Measurements from ENCODE around the gene EPS8. TPM values are rescaled to one million over a fixed set of nuclear protein-coding genes. Genes with fewer than 3 reads are reported as not detected.
A peak's percentile ranks its signal among the peaks of the same experiment; 100 is the strongest.

The EPS8 gene
- total RNA-seq, 4 donors from 2014 or later, result 54.4 to 120 (median 78.7) TPM

- Histone ChIP-seq H3K9me3 (no peaks in the 10 kb centered on the region), H3K36me3 (peaks cover 0 to 12% (median 6%) of the 10 kb centered on the region in 4 donors), H3K4me3 (no peak overlapping the region), H3K4me1 (peaks cover 0 to 28% (median 20%) of the 10 kb centered on the region in 4 donors), H3K27me3 (no peaks in the 10 kb centered on the region), H3K27ac (replicated peaks in 1 of 4) (peak overlapping the region in 1 of 4 donors; percentile 8)
- no peak for TF ChIP-seq CTCF (IDR thresholded peaks at IDR 0.05)
- no peak for TF ChIP-seq POLR2AphosphoS5 (IDR thresholded peaks at IDR 0.05)
- TF ChIP-seq EP300 (IDR thresholded peaks at IDR 0.05), result no peak
- no peak for TF ChIP-seq POLR2A (IDR thresholded peaks at IDR 0.05; ENCODE audit: low read depth)
- intact Hi-C loops (cut with DNase I), result no loop called here
- 70% methylated on average over 3 of the region's 3 CpGs for WGBS
- no peak for DNase-seq (ENCODE audit: extremely low spot score)
These were observed 119.8 kb downstream of the EPS8 start for GRCh38 chr12:15669256-15669948.

- no peak overlapping the region for H3K27ac ChIP-seq (replicated peaks in 1 of 4)
- peaks cover 8 to 38% (median 17%) of the 10 kb centered on the region in 4 donors for H3K36me3 ChIP-seq
- TF ChIP-seq EP300 (IDR thresholded peaks at IDR 0.05), result no peak
- TF ChIP-seq CTCF (IDR thresholded peaks at IDR 0.05), result no peak
- no peak for TF ChIP-seq POLR2AphosphoS5 (IDR thresholded peaks at IDR 0.05)
- TF ChIP-seq POLR2A (IDR thresholded peaks at IDR 0.05; ENCODE audit: low read depth), result no peak
- no peaks in the 10 kb centered on the region for H3K27me3 ChIP-seq
- peaks cover 0 to 8% (median 6%) of the 10 kb centered on the region in 4 donors for H3K4me1 ChIP-seq
- 92% methylated on average over 5 of the region's 5 CpGs for WGBS
- DNase-seq (ENCODE audit: extremely low spot score), result no peak
- intact Hi-C loops (cut with DNase I), result no loop called here
- H3K9me3 ChIP-seq, result no peaks in the 10 kb centered on the region
- no peak overlapping the region for H3K4me3 ChIP-seq
These were observed 124.7 kb downstream of the EPS8 start for GRCh38 chr12:15664491-15664890.

- WGBS, result 90% methylated on average over 5 of the region's 5 CpGs
- Histone ChIP-seq H3K4me3 (no peak overlapping the region), H3K27me3 (no peaks in the 10 kb centered on the region), H3K36me3 (peaks cover 12 to 52% (median 25%) of the 10 kb centered on the region in 4 donors), H3K4me1 (no peaks in the 10 kb centered on the region), H3K9me3 (no peaks in the 10 kb centered on the region), H3K27ac (replicated peaks in 1 of 4) (no peak overlapping the region)
- TF ChIP-seq POLR2A (IDR thresholded peaks at IDR 0.05; ENCODE audit: low read depth) (no peak), CTCF (IDR thresholded peaks at IDR 0.05) (no peak), POLR2AphosphoS5 (IDR thresholded peaks at IDR 0.05) (no peak)
- intact Hi-C loops (cut with DNase I), result no loop called here
- no peak for DNase-seq (ENCODE audit: extremely low spot score)
These were observed 126.1 kb downstream of the EPS8 start for GRCh38 chr12:15662983-15663659.

- TF ChIP-seq POLR2A (IDR thresholded peaks at IDR 0.05; ENCODE audit: low read depth) (no peak), EP300 (IDR thresholded peaks at IDR 0.05) (no peak), POLR2AphosphoS5 (IDR thresholded peaks at IDR 0.05) (no peak)
- Histone ChIP-seq H3K4me3 (no peak overlapping the region), H3K36me3 (peaks cover 13 to 59% (median 30%) of the 10 kb centered on the region in 4 donors), H3K27me3 (no peaks in the 10 kb centered on the region), H3K9me3 (no peaks in the 10 kb centered on the region), H3K4me1 (no peaks in the 10 kb centered on the region), H3K27ac (replicated peaks in 1 of 4) (no peak overlapping the region)
- intact Hi-C loops (cut with DNase I), result no loop called here
- DNase-seq (ENCODE audit: extremely low spot score), result no peak
- 92% methylated on average over 3 of the region's 3 CpGs for WGBS
These were observed 126.7 kb downstream of the EPS8 start for GRCh38 chr12:15662303-15662980.

GRCh38 chr12:15651371-15651770 is 137.8 kb downstream of the EPS8 start:
- H3K36me3 ChIP-seq, result peaks cover 0 to 41% (median 21%) of the 10 kb centered on the region in 4 donors
- intact Hi-C loops (cut with DNase I), result no loop called here
- TF ChIP-seq POLR2A (IDR thresholded peaks at IDR 0.05; ENCODE audit: low read depth) (no peak), POLR2AphosphoS5 (IDR thresholded peaks at IDR 0.05) (no peak), CTCF (IDR thresholded peaks at IDR 0.05) (no peak), EP300 (IDR thresholded peaks at IDR 0.05) (no peak)
- no peaks in the 10 kb centered on the region for H3K9me3 ChIP-seq
- no peak overlapping the region for H3K27ac ChIP-seq (replicated peaks in 1 of 4)
- 90% methylated on average over 2 of the region's 2 CpGs for WGBS
- no peaks in the 10 kb centered on the region for H3K4me1 ChIP-seq
- no peaks in the 10 kb centered on the region for H3K27me3 ChIP-seq
- no peak overlapping the region for H3K4me3 ChIP-seq
- DNase-seq (ENCODE audit: extremely low spot score), result no peak
